Effector memory CD4-positive, alpha-beta T cell (primary cell): ENCODE measurements around the gene PPP2R2C.

Source experiments
- DNase-seq, 3 donors: peaks; one replicate each; pipeline ENCODE4 v3.0.0-alpha.2; 2020
- H3K27ac ChIP-seq: 2 replicates; pipeline ENCODE4 v1.7.0; 2013; ENCODE audit warnings: mild to moderate bottlenecking, low read length, moderate library complexity; ENCODE audit not compliant: insufficient read depth, poor library complexity, severe bottlenecking
- H3K27me3 ChIP-seq: replicated peaks from 2 replicates; pipeline ENCODE4 v1.7.0; 2013; ENCODE audit warnings: mild to moderate bottlenecking, low read length; ENCODE audit not compliant: insufficient read depth, control insufficient read depth, poor library complexity, severe bottlenecking
- H3K36me3 ChIP-seq: 2 replicates; pipeline ENCODE4 v1.7.0; 2013; ENCODE audit warnings: mild to moderate bottlenecking, low read length, moderate library complexity; ENCODE audit not compliant: control insufficient read depth, insufficient read depth
- H3K4me1 ChIP-seq: 2 replicates; pipeline ENCODE4 v1.7.0; 2013; ENCODE audit warnings: low read length, mild to moderate bottlenecking; ENCODE audit not compliant: control insufficient read depth, insufficient read depth, poor library complexity, severe bottlenecking
- H3K4me3 ChIP-seq: 2 replicates; pipeline ENCODE4 v1.7.0; 2013; ENCODE audit warnings: low read length, low read depth, mild to moderate bottlenecking; ENCODE audit not compliant: insufficient read depth, poor library complexity, severe bottlenecking
- H3K9me3 ChIP-seq: 2 replicates; pipeline ENCODE4 v1.7.0; 2013; ENCODE audit warnings: mild to moderate bottlenecking, low read length, moderate library complexity; ENCODE audit not compliant: control insufficient read depth

PPP2R2C gene

DNA sequence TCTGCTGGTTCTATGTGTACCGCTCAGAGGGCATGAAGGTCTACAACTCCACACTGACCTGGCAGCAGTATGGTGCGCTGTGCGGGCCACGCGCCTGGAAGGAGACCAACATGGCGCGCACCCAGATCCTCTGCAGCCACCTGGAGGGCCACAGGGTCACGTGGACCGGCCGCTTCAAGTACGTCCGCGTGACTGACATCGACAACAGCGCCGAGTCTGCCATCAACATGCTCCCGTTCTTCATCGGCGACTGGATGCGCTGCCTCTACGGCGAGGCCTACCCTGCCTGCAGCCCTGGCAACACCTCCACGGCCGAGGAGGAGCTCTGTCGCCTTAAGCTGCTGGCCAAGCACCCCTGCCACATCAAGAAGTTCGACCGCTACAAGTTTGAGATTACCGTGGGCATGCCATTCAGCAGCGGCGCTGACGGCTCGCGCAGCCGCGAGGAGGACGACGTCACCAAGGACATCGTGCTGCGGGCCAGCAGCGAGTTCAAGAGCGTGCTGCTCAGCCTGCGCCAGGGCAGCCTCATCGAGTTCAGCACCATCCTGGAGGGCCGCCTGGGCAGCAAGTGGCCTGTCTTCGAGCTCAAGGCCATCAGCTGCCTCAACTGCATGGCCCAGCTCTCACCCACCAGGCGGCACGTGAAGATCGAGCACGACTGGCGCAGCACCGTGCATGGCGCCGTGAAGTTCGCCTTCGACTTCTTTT is 170.5 kb downstream of the PPP2R2C start:
- no peak overlapping the region for H3K27ac ChIP-seq
- no peak overlapping the region for H3K4me3 ChIP-seq
- no peak for DNase-seq
- H3K27me3 ChIP-seq: no peaks in the 10 kb centered on the region
- no peaks in the 10 kb centered on the region for H3K9me3 ChIP-seq
- peaks cover 5% of the 10 kb centered on the region for H3K36me3 ChIP-seq
- H3K4me1 ChIP-seq: no peaks in the 10 kb centered on the region

DNA sequence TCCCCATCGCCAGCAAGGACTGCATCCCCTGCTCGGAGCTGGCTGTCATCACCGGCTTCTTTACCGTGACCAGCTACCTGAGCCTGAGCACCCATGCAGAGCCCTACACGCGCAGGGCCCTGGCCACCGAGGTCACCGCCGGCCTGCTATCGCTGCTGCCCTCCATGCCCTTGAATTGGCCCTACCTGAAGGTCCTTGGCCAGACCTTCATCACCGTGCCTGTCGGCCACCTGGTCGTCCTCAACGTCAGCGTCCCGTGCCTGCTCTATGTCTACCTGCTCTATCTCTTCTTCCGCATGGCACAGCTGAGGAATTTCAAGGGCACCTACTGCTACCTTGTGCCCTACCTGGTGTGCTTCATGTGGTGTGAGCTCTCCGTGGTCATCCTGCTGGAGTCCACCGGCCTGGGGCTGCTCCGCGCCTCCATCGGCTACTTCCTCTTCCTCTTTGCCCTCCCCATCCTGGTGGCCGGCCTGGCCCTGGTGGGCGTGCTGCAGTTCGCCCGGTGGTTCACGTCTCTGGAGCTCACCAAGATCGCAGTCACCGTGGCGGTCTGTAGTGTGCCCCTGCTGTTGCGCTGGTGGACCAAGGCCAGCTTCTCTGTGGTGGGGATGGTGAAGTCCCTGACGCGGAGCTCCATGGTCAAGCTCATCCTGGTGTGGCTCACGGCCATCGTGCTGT is 171.2 kb downstream of the PPP2R2C start:
- H3K27me3 ChIP-seq: no peaks in the 10 kb centered on the region
- H3K9me3 ChIP-seq: no peaks in the 10 kb centered on the region
- H3K4me1 ChIP-seq: no peaks in the 10 kb centered on the region
- peaks cover 5% of the 10 kb centered on the region for H3K36me3 ChIP-seq
- DNase-seq: no peak
- H3K4me3 ChIP-seq: no peak overlapping the region
- H3K27ac ChIP-seq: no peak overlapping the region

DNA sequence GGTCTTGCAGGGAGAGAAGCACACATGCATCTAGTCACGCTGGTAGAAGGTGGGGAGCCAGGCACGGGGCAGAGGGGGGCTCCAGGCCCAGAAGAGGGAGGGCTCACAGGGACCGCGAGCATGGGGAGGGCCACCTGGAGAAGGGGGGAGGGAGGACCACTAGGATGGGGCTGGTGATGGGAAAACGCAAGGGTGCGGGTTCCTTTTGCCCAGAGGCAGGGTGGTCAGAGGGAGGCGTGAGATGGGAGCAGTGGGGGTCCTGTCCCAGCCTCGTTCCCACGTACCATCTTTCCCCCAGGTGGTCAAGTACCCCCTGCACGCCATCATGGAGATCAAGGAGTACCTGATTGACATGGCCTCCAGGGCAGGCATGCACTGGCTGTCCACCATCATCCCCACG is 172.1 kb downstream of the PPP2R2C start:
- no peak overlapping the region for H3K27ac ChIP-seq
- DNase-seq: no peak
- no peak overlapping the region for H3K4me3 ChIP-seq
- H3K27me3 ChIP-seq: no peaks in the 10 kb centered on the region
- H3K4me1 ChIP-seq: no peaks in the 10 kb centered on the region
- H3K9me3 ChIP-seq: no peaks in the 10 kb centered on the region
- H3K36me3 ChIP-seq: peaks cover 5% of the 10 kb centered on the region

- Histone ChIP-seq H3K4me3 (no peak overlapping the region), H3K36me3 (peaks cover 5% of the 10 kb centered on the region), H3K9me3 (no peaks in the 10 kb centered on the region), H3K4me1 (no peaks in the 10 kb centered on the region), H3K27me3 (no peaks in the 10 kb centered on the region), H3K27ac (no peak overlapping the region)
- no peak for DNase-seq
Observed at GRCh38 chr4:6299875-6300274, 172.5 kb downstream of the PPP2R2C start.

GRCh38 chr4:6298852-6299251 is 173.6 kb downstream of the PPP2R2C start:
- Histone ChIP-seq H3K4me1 (no peaks in the 10 kb centered on the region), H3K36me3 (peaks cover 5% of the 10 kb centered on the region), H3K27me3 (no peaks in the 10 kb centered on the region), H3K9me3 (no peaks in the 10 kb centered on the region), H3K4me3 (no peak overlapping the region), H3K27ac (no peak overlapping the region)
- no peak for DNase-seq

DNA sequence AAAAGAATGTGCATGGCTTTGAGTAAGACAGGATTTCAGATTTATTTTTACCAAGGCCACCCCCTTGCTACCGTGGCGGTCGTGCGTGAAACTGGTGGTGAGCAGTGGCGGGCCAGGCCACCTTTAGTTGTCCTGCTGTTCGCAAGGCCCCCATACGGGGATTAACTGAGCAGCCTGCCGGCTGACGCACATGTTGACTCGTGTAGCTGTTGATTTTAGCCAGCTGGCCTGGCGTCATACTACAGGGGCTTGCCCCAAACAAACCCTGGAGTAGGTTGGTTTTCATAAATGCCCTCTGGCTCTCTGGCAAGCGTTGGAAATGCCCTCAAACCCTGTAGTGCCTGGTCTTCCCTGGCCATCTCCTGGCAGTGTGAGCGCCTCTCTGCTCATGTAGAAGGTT is 174.4 kb downstream of the PPP2R2C start:
- Histone ChIP-seq H3K9me3 (no peaks in the 10 kb centered on the region), H3K4me3 (no peak overlapping the region), H3K36me3 (peaks cover 5% of the 10 kb centered on the region), H3K27ac (no peak overlapping the region), H3K4me1 (no peaks in the 10 kb centered on the region), H3K27me3 (no peaks in the 10 kb centered on the region)
- DNase-seq: no peak

DNA sequence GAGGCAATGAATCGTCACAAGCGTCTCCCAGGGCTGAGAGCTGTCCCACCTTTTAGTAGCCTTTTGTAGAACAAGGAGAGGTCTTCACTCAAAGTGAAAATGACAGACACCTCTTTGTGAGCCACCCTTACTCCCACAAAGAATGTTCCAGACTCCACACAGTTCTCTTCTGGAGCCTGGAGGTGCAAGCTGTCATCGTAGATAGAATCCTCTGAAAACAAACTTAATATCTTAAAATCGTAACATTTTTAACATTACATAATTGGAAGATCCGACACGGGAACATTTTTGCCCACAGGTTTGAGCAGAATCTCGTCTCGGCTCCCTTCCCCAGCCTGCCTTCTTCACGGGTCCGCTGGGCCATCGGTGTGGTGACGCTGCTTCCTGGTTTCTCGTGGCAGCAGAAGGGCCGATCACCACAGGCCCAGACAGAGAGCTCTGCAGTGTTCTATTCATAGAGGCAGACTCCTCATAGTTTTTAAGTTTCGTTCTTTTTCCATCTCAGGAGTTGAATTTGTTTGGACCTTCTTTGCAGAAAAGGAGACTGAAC is 175.1 kb downstream of the PPP2R2C start:
- Histone ChIP-seq H3K4me1 (no peaks in the 10 kb centered on the region), H3K27me3 (no peaks in the 10 kb centered on the region), H3K4me3 (no peak overlapping the region), H3K9me3 (no peaks in the 10 kb centered on the region), H3K36me3 (peaks cover 5% of the 10 kb centered on the region), H3K27ac (no peak overlapping the region)
- DNase-seq: no peak

GRCh38 chr4:6296026-6296425 is 176.4 kb downstream of the PPP2R2C start:
- no peak for DNase-seq
- H3K27me3 ChIP-seq: no peaks in the 10 kb centered on the region
- peaks cover 2% of the 10 kb centered on the region for H3K36me3 ChIP-seq
- H3K27ac ChIP-seq: no peak overlapping the region
- H3K4me3 ChIP-seq: no peak overlapping the region
- H3K9me3 ChIP-seq: no peaks in the 10 kb centered on the region
- no peaks in the 10 kb centered on the region for H3K4me1 ChIP-seq

DNA sequence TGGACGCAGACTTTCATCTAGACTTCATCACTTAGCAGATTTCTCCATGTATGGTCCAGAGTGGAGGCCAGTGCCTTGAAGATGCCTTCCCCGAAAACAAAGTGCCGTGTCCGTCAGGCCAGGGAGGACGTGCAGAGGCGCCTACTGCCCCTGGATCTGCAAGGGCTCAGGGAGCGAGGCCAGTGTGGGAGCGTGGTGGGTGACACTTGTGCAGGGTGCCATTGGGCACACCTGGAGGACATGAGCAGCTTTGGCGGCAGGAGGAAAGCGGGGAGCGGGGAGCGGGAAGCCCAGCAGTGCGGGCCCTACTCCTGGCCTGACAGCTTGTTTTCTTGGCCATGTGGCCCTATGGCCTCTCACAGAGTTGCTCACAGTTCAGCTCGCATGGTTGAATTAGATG is 176.9 kb downstream of the PPP2R2C start:
- Histone ChIP-seq H3K27ac (no peak overlapping the region), H3K4me3 (no peak overlapping the region), H3K36me3 (no peaks in the 10 kb centered on the region), H3K27me3 (no peaks in the 10 kb centered on the region), H3K9me3 (no peaks in the 10 kb centered on the region), H3K4me1 (no peaks in the 10 kb centered on the region)
- DNase-seq: no peak

DNA sequence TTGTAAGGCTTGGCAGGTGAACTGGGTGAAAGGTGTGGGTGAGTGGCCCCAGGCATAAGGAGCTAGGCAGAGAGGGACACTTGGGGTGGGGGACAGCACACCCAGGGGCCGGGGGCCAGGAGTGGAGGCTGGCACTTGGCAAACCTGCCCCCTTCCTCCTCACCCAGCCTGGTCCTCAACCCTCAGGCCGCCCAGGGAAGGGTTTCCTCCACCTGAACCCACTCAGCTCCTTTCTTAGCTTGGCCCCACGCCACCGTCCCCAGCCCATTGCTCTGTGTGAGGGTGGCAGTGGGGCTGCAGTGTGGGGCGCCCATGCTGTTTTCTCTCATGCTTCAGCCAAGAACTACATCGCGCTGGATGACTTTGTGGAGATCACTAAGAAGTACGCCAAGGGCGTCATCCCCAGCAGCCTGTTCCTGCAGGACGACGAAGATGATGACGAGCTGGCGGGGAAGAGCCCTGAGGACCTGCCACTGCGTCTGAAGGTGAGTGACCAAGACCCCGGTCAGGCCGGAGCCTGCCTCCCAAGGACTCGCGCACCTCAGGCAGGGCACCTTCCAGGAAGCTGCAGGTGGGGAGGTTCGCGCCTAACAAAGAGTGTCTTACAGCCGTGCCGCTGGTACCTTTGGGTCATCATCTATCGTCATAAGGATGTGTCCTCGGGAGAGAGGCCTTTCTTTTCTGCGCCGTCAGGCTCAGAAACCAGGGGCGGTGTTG is 177.6 kb downstream of the PPP2R2C start:
- Histone ChIP-seq H3K36me3 (no peaks in the 10 kb centered on the region), H3K27me3 (no peaks in the 10 kb centered on the region), H3K4me3 (no peak overlapping the region), H3K4me1 (no peaks in the 10 kb centered on the region), H3K9me3 (no peaks in the 10 kb centered on the region), H3K27ac (no peak overlapping the region)
- DNase-seq: no peak
